B cell (primary cell): ENCODE measurements around the gene HECTD1.

Source experiments
- CTCF ChIP-seq: fragments of 200-600 bp; IDR thresholded peaks from one replicate; pipeline ENCODE4 v1.8.0; 2022; ENCODE audit warnings: antibody characterized with exemption, mild to moderate bottlenecking
- EZH2 ChIP-seq: IDR thresholded peaks from 2 replicates; pipeline ENCODE4 v1.6.1; 2012; ENCODE audit warnings: borderline replicate concordance, low read depth, mild to moderate bottlenecking, moderate library complexity, low read length; ENCODE audit not compliant: insufficient read depth, poor library complexity, severe bottlenecking

DNA sequence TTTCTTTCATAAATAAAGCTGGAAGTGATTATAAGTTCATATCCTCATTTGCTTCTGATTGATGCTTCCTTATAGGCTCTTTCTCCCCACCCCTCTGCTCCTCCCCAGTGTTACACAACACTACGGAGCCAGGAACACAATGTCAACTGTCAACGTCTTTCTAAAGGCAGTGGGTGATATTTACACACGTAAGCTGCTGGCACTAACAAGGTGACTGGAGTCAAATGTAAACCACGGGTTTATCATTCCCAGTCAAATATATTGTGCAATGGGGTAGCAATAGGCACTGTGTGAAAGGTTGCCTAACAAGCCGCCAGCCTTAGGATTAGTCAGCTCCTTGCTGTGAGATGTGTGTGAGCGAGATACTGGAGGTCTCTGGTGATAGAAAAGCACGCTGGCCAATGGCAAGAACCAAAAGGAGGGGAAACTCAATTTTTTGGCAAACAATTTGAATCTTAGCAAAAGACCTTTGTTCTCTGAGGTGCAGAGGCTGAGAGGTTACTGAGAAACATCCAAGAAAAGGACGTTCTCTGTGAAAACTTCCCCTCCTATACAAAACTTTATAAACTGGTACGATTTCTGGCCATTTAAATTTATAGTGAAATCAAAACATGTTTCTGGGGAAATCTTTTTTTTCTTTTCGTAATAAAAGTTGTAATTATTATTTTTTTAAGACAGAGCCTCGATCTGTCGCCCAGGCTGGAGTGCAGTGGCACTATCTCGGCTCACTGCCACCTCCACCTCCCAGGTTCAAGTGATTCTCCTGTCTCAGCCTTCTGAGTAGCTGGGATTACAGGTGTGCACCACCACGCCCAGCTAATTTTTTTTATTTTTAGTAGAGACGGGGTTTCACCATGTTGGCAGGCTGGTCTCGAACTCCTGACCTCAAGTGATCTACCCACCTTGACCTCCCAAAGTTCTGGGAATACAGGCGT is 22.3 kb upstream of the HECTD1 start:
- TF ChIP-seq EZH2 (no peak), CTCF (no peak)
